HG03103 (cell line): ENCODE data around the gene SYNM.
A peak's percentile ranks its signal among the peaks of the same experiment; 100 is the strongest.

Experiments used
- ATAC-seq: cut with Tn5 transposase; IDR thresholded peaks from one replicate; pipeline ENCODE4 v1.9.1; 2021; ENCODE audit warnings: low read depth; ENCODE audit not compliant: unreplicated experiment

The SYNM gene

GRCh38 chr15:99121691-99122410 is 17.0 kb downstream of the SYNM start:
- no peak for ATAC-seq

GRCh38 chr15:99122831-99123712 is 18.2 kb downstream of the SYNM start:
- no peak for ATAC-seq

- no peak for ATAC-seq
Measured at GRCh38 chr15:99123713-99124451, 19.0 kb downstream of the SYNM start.

- no peak for ATAC-seq
Measured at GRCh38 chr15:99124641-99125040, 19.8 kb downstream of the SYNM start.

DNA sequence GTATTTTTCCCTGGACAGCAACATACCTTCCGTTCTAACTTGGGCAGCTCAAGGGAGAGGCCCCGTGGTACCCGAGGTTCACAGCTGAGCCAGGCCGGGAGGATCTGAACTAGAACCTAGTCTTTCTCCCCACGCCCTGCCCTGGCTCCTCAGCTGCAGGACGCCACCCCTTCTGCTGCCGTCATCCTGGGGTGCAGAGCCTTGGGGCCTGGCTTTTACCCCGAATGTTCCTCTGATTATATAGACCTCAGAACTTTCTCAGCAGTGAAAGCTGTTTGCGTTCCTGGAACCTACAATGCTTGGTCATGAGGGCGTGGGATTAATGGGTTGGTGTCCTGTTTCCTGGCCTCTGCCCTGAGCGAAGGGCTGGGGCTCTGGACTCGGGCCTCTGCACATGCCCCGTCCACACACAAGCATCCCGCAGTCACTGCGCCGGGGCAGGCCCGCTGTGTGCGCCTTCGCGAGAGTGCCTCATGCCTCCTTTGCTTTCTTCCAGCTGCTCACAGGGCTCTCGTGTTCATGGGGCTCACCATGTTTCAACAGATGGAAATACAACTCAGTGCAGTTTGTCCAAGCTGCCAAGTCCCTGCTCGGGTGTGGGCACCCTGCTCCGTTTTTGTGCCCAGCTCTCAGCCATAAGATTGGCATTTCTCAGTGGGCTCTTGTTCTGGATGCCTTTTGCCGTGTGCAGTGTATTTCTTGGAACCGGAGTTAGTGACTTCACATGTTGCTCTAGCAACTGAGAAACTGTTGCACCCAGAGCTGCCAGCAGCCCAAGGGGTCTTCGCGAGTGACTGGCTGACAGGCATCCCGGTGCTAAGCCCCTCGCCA is 20.4 kb downstream of the SYNM start:
- ATAC-seq, result no peak

DNA sequence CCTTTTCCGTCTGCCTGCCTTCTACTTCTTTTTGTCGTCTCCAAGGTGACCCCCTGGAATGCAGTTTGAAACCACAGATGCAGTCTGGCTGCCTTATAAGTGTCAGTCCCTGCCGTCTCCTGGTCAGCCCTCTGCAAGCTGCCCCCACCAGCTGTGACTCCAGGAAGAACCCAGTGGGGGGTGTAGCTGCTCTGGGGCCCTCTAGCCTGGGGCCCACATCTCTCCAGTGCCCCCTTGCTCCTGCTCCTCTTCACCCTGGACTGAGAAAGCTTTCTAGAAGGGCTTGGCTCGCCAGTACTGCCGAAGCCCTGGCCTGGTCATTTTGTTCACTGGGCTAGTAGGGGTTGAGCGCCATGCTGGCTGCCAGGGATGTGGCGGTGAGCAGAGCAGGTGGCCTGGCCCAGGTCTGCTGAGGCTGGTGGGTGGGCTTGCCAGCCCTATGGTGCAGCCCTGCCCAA is 21.3 kb downstream of the SYNM start:
- ATAC-seq, result no peak

GRCh38 chr15:99126930-99127329 is 22.1 kb downstream of the SYNM start:
- no peak for ATAC-seq

- no peak for ATAC-seq
Measured at GRCh38 chr15:99127773-99128172, 22.9 kb downstream of the SYNM start.

GRCh38 chr15:99128411-99128810 is 23.5 kb downstream of the SYNM start:
- no peak for ATAC-seq

DNA sequence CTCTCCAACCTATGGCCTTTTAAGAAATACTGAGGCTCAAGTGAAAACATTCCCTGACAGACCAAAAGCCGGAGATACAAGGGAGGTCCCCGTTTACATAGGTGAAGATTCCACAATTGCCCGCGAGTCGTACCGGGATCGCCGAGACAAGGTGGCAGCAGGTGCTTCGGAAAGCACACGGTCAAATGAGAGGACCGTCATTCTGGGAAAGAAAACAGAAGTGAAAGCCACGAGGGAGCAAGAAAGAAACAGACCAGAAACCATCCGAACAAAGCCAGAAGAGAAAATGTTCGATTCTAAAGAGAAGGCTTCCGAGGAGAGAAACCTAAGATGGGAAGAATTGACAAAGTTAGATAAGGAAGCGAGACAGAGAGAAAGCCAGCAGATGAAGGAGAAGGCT is 24.8 kb downstream of the SYNM start:
- ATAC-seq, result no peak

DNA sequence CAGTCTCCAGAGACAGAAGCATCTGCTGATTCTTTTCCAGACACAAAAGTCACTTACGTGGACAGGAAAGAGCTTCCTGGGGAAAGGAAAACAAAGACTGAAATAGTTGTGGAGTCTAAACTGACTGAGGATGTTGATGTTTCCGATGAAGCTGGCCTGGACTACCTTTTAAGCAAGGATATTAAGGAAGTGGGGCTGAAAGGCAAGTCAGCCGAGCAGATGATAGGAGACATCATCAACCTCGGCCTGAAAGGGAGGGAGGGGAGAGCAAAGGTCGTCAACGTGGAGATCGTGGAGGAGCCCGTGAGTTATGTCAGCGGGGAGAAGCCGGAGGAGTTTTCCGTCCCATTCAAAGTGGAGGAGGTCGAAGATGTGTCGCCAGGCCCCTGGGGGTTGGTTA is 25.4 kb downstream of the SYNM start:
- no peak for ATAC-seq

DNA sequence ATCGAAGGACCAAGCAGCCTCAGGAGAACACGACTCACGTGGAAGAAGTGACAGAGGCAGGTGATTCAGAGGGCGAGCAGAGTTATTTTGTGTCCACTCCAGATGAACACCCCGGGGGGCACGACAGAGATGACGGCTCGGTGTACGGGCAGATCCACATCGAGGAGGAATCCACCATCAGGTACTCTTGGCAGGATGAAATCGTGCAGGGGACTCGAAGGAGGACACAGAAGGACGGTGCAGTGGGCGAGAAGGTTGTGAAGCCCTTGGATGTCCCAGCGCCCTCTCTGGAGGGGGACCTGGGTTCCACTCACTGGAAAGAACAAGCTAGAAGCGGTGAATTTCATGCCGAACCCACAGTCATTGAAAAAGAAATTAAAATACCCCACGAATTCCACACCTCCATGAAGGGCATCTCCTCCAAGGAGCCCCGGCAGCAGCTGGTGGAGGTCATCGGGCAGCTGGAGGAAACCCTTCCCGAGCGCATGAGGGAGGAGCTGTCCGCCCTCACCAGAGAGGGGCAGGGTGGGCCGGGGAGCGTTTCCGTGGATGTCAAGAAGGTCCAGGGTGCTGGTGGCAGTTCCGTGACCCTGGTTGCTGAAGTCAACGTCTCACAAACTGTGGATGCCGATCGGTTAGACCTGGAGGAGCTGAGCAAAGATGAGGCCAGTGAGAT is 26.0 kb downstream of the SYNM start:
- ATAC-seq, result no peak

GRCh38 chr15:99131441-99132023 is 26.7 kb downstream of the SYNM start:
- no peak for ATAC-seq

GRCh38 chr15:99132122-99132521 is 27.2 kb downstream of the SYNM start:
- ATAC-seq, result no peak

DNA sequence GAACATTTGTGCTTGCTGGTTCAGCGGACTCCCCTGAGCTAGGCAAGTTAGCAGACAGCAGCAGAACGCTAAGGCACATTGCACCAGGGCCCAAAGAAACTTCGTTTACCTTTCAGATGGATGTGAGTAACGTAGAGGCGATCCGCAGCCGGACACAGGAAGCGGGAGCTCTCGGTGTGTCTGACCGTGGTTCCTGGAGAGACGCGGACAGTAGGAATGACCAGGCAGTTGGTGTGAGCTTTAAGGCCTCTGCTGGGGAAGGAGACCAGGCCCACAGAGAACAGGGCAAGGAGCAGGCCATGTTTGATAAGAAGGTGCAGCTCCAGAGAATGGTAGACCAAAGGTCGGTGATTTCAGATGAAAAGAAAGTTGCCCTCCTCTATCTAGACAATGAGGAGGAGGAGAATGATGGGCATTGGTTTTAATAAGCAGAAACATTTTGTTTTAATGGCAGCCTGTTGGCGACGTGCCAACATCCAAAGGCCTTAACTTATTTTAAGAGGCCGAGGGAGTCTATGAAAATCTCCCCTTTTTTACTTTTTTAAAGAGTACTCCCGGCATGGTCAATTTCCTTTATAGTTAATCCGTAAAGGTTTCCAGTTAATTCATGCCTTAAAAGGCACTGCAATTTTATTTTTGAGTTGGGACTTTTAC is 27.9 kb downstream of the SYNM start:
- no peak for ATAC-seq

- ATAC-seq, result no peak
Measured at GRCh38 chr15:99134317-99134821, 29.5 kb downstream of the SYNM start.

GRCh38 chr15:99135194-99135593 is 30.3 kb downstream of the SYNM start:
- peak; percentile 86 for ATAC-seq

GRCh38 chr15:99137111-99137546 is 32.2 kb downstream of the SYNM start:
- ATAC-seq, result no peak

- no peak for ATAC-seq
Measured at GRCh38 chr15:99137877-99138276, 33.0 kb downstream of the SYNM start.
